Hematopoietic multipotent progenitor cell (in vitro differentiated cells): ENCODE data around the gene PIGC. TPM values are rescaled to one million over a fixed set of nuclear protein-coding genes. Genes with fewer than 3 reads are reported as not detected.

Experiments used
- DNase-seq, 3 donors: peaks; one replicate each; pipeline ENCODE4 v3.0.0-alpha.2; 2011 to 2015; ENCODE audit warnings: low read depth in 2 of 3, low spot score in 2 of 3
- total RNA-seq: library from RNA; depleted of rRNA; stranded (reverse); fragments of >200 nt; gene quantifications from one replicate; pipeline ENCODE4 v1.2.3, GENCODE V29; 2012

Gene PIGC
- 38.2 TPM for total RNA-seq

DNA sequence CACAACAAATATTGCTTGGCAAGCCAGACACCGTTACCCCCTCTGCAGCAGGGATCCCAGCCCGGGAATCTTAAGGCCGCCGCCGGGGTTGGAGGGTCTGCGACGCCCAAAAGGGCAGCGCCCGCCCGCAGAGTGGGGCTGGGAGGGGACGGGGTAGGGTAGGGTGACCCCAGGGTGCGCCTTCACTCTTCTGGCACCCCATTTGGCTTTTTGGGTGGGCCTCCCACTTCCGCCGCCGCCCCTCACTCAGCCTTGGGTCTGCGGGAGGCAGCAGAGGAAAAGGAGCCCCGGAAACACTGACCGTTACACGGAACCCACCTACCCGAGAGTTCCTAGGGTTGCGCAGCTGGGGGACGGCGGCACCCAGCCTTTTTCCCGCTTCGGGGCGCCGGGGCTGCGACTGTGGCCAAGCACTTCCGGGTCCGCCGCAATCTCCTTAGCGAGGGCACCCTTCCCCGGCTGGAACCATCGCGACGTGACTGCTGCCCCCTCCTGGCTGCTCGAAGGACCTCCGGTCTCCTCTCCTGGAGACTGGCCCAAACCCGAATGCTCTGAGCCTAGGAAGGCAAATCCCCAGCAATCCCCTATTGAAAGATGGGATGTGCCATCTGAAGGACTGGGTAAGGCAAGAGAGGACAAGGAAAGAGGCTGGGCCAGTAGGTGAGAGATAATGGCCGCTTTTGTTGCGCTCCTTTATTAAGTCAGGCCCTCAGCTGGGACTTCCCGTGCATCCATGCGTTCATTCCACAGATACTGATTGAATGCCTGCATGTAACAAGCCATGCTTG is at the start of gene PIGC:
PIGC (minus strand) TSS at position 404 of the 788 bp plus-strand sequence. CDS start 1,447 bp downstream, outside the sequence.
- DNase-seq: peak; percentile 78 to 91 (median 88)

DNA sequence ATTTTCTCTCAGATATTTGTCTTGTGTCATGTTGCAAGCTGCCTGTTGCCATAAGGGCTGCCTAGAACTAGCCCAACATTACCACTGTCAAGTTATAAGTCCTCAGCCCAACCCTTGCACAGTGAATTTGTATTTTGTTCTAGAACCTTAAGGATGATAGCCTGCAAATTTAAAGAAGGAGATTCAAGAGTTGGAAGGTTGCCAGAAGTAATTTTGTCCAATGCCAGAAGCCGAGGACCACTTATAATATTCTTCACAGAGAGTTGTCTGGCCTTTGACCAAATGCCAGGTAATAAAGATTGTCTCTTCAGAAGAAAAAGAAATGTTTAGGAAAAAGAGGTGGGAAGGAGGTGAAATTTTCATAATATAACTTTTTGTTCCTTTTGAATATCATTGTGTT is 48.6 kb upstream of the PIGC start:
- DNase-seq: no peak

- DNase-seq: no peak
These were observed 46.0 kb upstream of the PIGC start for GRCh38 chr1:172489847-172490246.

GRCh38 chr1:172488393-172488792 is 44.5 kb upstream of the PIGC start:
- DNase-seq: no peak

GRCh38 chr1:172487550-172487949 is 43.7 kb upstream of the PIGC start:
- peak in 2 of 3 donors; percentile 9 to 10 for DNase-seq

DNA sequence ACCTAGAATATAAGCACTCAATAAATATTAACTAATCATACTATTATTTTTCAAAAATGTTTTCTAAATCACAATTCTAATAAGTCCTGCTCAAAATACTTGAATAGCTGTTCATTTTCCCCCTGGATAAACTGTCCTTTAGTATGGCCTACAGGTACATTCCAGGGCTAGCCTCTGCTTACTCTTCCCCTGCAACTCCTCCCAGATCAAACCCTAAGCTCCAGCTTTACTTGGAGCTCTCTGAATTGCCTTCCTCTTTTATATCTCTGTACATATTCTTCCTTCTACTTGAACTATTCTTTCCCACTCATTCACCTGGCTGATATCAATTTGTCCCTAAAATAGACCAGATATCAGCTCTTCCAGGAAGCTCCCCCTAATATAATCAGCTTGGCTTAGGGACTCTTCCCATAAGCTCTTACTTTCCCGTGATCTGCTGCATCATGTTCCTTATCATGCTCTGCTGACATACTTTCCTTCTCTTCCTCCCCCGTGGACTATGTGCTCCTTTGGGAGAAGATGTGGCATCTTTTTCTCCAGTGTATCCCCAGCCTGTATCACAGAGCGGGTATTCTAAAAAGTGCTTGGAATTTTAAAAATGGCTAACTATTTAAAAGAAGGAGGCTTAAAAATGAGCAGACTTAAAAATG is 43.1 kb upstream of the PIGC start:
- no peak for DNase-seq

DNA sequence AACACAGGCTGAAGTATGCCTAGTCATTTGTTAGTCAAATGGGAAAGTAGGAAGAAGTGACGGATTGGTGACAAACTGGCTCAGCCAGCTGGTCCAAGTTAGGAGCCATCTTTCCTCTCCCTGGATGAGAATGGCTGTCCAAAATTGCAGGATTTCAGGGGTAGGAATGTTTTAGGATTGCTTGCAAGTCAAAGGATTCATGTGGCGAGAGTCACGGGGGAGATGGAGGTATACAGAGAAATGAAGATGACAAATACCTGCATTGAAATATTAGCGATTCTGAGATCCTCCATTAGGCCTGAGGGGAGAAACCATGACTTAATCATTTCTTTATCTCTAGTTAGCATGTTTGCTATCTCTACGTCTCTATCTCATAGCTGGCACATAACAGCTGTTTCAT is 41.8 kb upstream of the PIGC start:
- no peak for DNase-seq

DNA sequence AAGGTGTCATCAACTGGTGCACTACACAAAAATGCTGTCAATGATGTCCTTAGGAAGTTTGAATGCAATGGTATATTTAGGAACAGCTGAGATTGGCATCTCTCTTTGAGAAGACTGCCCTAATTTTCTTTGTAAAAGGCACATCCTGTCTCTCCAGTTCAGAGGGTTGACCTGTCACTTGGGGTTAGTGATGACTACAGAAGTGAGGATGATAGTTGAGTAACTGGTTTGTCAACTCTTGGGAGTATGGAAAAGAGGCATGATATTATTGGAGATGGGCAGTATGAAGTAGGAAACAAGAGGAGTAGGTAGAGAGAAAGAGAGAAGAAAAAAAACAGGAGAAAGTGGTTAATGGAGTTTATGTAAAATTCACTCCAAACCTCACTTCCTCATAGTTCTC is 40.4 kb upstream of the PIGC start:
- no peak for DNase-seq

GRCh38 chr1:172483448-172483847 is 39.6 kb upstream of the PIGC start:
- no peak for DNase-seq

DNA sequence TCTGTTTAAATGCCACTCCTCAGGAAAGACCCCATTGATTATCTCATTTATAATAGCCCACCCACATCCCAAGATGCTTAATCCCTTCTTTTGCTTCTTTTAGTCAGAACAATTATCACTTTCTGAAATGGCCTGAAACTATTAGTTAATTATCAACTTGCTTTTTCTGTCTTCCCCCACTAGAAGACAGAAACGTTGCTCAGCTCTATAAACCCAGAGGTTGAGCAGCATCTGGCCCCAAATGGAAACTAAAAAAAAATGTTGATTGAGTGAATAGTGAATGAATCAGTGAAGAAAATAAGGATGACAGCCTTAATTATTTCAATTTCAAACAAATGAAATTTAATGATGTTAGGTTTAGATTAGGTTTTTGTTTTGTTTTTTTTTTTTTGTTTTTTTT is 38.2 kb upstream of the PIGC start:
- no peak for DNase-seq

- no peak for DNase-seq
These were observed 36.6 kb upstream of the PIGC start for GRCh38 chr1:172480431-172480830.

- DNase-seq: no peak
These were observed 34.6 kb upstream of the PIGC start for GRCh38 chr1:172478485-172478884.

GRCh38 chr1:172477741-172478140 is 33.9 kb upstream of the PIGC start:
- DNase-seq: no peak

GRCh38 chr1:172477216-172477615 is 33.3 kb upstream of the PIGC start:
- DNase-seq: no peak

DNA sequence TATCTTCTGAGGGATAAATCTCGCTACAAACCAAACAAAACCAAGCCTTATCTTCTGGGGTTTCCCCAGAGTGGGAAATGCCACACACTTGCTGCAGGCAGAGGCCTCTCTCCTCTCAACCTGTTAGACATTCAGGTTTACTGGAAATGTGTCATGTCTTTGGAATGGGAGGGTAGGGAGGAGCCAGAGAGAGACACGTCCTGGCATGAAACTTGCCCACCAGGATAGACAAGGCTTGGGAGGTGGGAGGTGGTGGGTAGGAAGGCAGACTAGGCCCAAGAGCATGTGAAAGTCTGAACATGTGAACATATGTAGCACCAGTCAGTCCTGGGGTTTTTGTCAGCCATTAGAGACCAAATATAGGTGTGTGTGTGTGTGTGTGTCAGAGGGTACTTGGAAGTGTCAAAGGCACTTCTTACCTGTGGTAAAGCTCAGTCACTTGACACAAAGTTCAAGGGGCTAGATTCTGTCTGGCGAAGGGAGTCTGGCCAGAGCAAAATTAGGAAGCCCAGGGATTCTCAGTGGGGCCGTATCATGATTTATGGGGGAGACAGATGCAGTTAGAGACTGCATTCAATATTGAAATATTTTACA is 32.4 kb upstream of the PIGC start:
- DNase-seq: no peak

GRCh38 chr1:172473842-172474241 is 30.0 kb upstream of the PIGC start:
- no peak for DNase-seq

GRCh38 chr1:172473302-172473701 is 29.4 kb upstream of the PIGC start:
- peak in 1 of 3 donors; percentile 57 for DNase-seq

DNA sequence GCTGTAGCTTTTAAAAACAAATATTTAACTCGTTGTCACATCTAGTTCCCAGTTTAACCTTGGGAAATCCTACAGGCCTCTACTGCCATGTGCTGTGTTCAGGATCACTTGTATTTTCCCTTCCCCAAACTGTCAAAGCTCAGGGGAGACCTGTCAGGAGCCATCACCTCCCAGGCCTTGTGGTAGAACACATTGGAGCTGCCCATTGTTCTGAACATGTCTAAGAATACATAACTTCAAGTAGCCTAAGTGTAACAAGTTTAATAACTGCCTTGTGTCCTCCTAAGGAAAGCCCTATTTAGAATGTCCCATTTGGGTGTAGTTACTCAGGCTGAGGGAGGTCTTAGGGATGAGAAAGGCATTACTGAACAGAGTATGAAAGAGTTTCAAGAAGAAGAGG is 28.6 kb upstream of the PIGC start:
- DNase-seq: no peak

DNA sequence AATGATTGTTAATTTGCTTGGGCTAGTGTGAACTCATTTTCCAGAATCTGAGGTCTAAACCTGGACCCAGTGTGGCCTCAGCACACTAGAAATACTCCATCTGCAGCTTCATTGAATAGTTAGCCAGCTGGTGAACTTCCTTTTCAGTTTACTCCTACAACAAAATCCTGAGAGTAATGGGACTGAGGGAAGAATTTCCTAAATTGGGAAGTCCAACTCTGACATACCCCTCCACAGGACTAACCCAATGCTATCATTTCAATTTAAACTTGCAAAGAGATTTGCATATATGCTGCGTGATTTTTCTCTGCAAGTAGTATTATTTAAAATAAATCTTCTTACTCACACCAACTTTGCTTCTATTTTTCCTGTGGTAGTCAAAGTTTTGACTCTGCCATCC is 27.8 kb upstream of the PIGC start:
- no peak for DNase-seq

- DNase-seq: no peak
These were observed 26.3 kb upstream of the PIGC start for GRCh38 chr1:172470149-172470548.

DNA sequence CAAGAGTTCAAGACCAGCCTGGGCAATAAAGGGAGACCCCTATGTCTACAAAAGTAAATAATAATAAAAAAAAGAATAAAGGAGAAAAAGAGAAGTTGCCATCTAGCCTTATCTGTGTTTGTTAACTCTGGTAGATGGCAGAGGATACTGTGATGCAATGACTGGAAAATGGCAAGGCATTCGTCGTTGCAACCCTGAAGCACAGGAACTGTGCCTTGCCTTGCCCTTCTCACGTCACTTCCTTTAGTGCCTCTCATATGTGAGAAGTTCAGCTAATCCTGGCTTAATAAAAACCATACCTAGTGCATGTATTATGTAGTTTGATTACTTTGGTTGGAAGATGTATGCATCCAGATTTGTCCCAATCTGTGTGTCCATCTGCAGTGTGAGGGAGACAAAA is 25.8 kb upstream of the PIGC start:
- no peak for DNase-seq

DNA sequence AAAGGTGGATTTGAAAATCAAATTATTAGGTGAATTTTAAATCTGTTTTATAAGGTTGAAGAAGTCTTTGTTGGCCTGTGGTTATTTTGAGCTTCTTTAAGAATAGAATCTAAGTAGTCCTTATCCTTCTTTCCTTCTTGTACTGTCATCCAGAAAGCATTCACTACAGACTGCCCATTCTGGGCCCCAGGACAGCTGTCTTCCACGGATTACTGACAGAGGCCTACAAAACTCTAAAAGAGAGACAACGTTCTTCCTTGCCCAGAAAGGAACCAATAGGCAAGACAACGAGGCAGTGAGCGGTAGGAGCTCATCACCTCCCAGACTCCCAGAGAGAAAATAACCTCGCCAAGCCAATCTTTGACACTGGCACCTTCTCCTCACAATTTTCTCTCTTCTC is 24.4 kb upstream of the PIGC start:
- DNase-seq: no peak
